ENCODE data around the gene CELF4.

Gene CELF4

GRCh38 chr18:37443325-37444055 lies 122.1 kb downstream of the CELF4 start:
- in situ Hi-C loops (cut with HindIII; ENCODE audit: low sequenced_read_pairs) = no loop called here

GRCh38 chr18:37442477-37442876 lies 123.1 kb downstream of the CELF4 start:
- in situ Hi-C loops (cut with HindIII; ENCODE audit: low sequenced_read_pairs) = no loop called here
- no peak overlapping the region for H3K4me3 ChIP-seq (ENCODE audit: low read depth, low read length)
- DNase-seq (ENCODE audit: low read depth, low spot score) = no peak
- TF ChIP-seq CTCF (IDR thresholded peaks at IDR 0.05; ENCODE audit: low read depth, low read length) = no peak

More at GRCh38 chr18:37443325-37444055, 122.1 kb downstream of the CELF4 start:
- TF ChIP-seq CTCF (IDR thresholded peaks at IDR 0.05; ENCODE audit: low read depth, low read length) = no peak
- DNase-seq (ENCODE audit: low read depth, low spot score) = no peak
- no peak overlapping the region for H3K4me3 ChIP-seq (ENCODE audit: low read depth, low read length)

- H3K4me3 ChIP-seq (ENCODE audit: low read depth, low read length) = no peak overlapping the region
- in situ Hi-C loops (cut with HindIII; ENCODE audit: low sequenced_read_pairs) = no loop called here
- no peak for TF ChIP-seq CTCF (IDR thresholded peaks at IDR 0.05; ENCODE audit: low read depth, low read length)
Measured at GRCh38 chr18:37441821-37442220, 123.8 kb downstream of the CELF4 start.

GRCh38 chr18:37440206-37440605 lies 125.4 kb downstream of the CELF4 start:
- no peak for DNase-seq (ENCODE audit: low read depth, low spot score)
- no peak overlapping the region for H3K4me3 ChIP-seq (ENCODE audit: low read depth, low read length)
- TF ChIP-seq CTCF (IDR thresholded peaks at IDR 0.05; ENCODE audit: low read depth, low read length) = no peak
- in situ Hi-C loops (cut with HindIII; ENCODE audit: low sequenced_read_pairs) = no loop called here

More at GRCh38 chr18:37441821-37442220, 123.8 kb downstream of the CELF4 start:
- no peak for DNase-seq (ENCODE audit: low read depth, low spot score)

GRCh38 chr18:37438417-37439180 lies 127.0 kb downstream of the CELF4 start:
- in situ Hi-C loops (cut with HindIII; ENCODE audit: low sequenced_read_pairs) = no loop called here
- no peak overlapping the region for H3K4me3 ChIP-seq (ENCODE audit: low read depth, low read length)
- TF ChIP-seq CTCF (IDR thresholded peaks at IDR 0.05; ENCODE audit: low read depth, low read length) = no peak
- DNase-seq (ENCODE audit: low read depth, low spot score) = no peak

GRCh38 chr18:37435996-37436395 lies 129.6 kb downstream of the CELF4 start:
- no peak for TF ChIP-seq CTCF (IDR thresholded peaks at IDR 0.05; ENCODE audit: low read depth, low read length)
- DNase-seq (ENCODE audit: low read depth, low spot score) = no peak
- no peak overlapping the region for H3K4me3 ChIP-seq (ENCODE audit: low read depth, low read length)
- in situ Hi-C loops (cut with HindIII; ENCODE audit: low sequenced_read_pairs) = no loop called here
